Ishikawa (cell line): ENCODE results near the gene CCDC149.

ENCODE experiments used
- CEBPB ChIP-seq: IDR thresholded peaks from 2 replicates; pipeline ENCODE4 v1.6.1; 2012
- CREB1 ChIP-seq: IDR thresholded peaks from 2 replicates; pipeline ENCODE4 v1.6.1; 2012; ENCODE audit warnings: low read depth
- EGR1 ChIP-seq: IDR thresholded peaks from 2 replicates; pipeline ENCODE4 v1.6.1; 2012
- EP300 ChIP-seq: IDR thresholded peaks from 2 replicates; pipeline ENCODE4 v1.6.1; 2012; ENCODE audit warnings: borderline replicate concordance
- FOXM1 ChIP-seq: IDR thresholded peaks from 2 replicates; pipeline ENCODE4 v1.6.1; 2012; ENCODE audit warnings: low read depth, borderline replicate concordance
- NFIC ChIP-seq: IDR thresholded peaks from 2 replicates; pipeline ENCODE4 v1.6.1; 2012
- RAD21 ChIP-seq: IDR thresholded peaks from 2 replicates; pipeline ENCODE4 v1.6.1; 2012; ENCODE audit warnings: low read depth
- TAF1 ChIP-seq: IDR thresholded peaks from 2 replicates; pipeline ENCODE4 v1.6.1; 2012; ENCODE audit warnings: low read depth, mild to moderate bottlenecking
- TCF12 ChIP-seq: IDR thresholded peaks from 2 replicates; pipeline ENCODE4 v1.6.1; 2012; ENCODE audit warnings: low read depth
- TEAD4 ChIP-seq: IDR thresholded peaks from 2 replicates; pipeline ENCODE4 v1.6.1; 2012
- YY1 ChIP-seq: IDR thresholded peaks from 2 replicates; pipeline ENCODE4 v1.6.1; 2012; ENCODE audit warnings: low read depth
- ZBTB7A ChIP-seq: IDR thresholded peaks from 2 replicates; pipeline ENCODE4 v1.6.1; 2012; ENCODE audit warnings: low read depth
- TF ChIP-seq, protein P1 (sequence below): IDR thresholded peaks from 2 replicates; pipeline ENCODE4 v1.6.1; 2012; ENCODE audit warnings: low read depth, mild to moderate bottlenecking
- TF ChIP-seq, protein P2 (sequence below): IDR thresholded peaks from 2 replicates; pipeline ENCODE4 v1.6.1; 2012
- TF ChIP-seq, protein P3 (sequence below): IDR thresholded peaks from 2 replicates; pipeline ENCODE4 v1.6.1; 2012

CCDC149 gene

DNA sequence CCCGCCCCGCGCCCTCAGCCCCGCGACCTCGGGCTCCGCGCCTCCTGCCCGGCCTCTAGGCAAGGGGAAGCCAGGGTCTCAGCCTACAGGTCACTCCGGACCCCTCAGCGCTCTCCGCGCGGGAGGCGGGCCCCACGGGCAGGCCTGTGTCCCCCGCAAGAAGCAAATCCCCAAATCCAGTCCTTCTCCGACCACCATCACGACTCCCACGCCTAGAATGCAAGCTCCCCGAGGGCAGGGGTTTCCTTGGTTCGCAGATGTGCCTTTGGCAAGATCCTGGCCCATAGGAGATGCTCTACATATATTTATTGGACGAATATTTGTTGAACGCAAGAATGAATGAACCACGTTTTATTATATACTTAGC lies 260 bp upstream of the CCDC149 start:
- TF ChIP-seq TCF12, result no peak
- no peak for TF ChIP-seq RAD21
- no peak for TF ChIP-seq YY1
- no peak for TF ChIP-seq FOXM1
- no peak for TF ChIP-seq NFIC
- no peak for TF ChIP-seq CREB1
- TF ChIP-seq ZBTB7A, result no peak
- TF ChIP-seq, protein P1, sequence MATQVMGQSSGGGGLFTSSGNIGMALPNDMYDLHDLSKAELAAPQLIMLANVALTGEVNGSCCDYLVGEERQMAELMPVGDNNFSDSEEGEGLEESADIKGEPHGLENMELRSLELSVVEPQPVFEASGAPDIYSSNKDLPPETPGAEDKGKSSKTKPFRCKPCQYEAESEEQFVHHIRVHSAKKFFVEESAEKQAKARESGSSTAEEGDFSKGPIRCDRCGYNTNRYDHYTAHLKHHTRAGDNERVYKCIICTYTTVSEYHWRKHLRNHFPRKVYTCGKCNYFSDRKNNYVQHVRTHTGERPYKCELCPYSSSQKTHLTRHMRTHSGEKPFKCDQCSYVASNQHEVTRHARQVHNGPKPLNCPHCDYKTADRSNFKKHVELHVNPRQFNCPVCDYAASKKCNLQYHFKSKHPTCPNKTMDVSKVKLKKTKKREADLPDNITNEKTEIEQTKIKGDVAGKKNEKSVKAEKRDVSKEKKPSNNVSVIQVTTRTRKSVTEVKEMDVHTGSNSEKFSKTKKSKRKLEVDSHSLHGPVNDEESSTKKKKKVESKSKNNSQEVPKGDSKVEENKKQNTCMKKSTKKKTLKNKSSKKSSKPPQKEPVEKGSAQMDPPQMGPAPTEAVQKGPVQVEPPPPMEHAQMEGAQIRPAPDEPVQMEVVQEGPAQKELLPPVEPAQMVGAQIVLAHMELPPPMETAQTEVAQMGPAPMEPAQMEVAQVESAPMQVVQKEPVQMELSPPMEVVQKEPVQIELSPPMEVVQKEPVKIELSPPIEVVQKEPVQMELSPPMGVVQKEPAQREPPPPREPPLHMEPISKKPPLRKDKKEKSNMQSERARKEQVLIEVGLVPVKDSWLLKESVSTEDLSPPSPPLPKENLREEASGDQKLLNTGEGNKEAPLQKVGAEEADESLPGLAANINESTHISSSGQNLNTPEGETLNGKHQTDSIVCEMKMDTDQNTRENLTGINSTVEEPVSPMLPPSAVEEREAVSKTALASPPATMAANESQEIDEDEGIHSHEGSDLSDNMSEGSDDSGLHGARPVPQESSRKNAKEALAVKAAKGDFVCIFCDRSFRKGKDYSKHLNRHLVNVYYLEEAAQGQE, result no peak
- no peak for TF ChIP-seq TEAD4
- no peak for TF ChIP-seq EGR1
- TF ChIP-seq TAF1, result no peak
- TF ChIP-seq, protein P2, sequence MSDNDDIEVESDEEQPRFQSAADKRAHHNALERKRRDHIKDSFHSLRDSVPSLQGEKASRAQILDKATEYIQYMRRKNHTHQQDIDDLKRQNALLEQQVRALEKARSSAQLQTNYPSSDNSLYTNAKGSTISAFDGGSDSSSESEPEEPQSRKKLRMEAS, result no peak
- no peak for TF ChIP-seq EP300
- no peak for TF ChIP-seq CEBPB
- TF ChIP-seq, protein P3, sequence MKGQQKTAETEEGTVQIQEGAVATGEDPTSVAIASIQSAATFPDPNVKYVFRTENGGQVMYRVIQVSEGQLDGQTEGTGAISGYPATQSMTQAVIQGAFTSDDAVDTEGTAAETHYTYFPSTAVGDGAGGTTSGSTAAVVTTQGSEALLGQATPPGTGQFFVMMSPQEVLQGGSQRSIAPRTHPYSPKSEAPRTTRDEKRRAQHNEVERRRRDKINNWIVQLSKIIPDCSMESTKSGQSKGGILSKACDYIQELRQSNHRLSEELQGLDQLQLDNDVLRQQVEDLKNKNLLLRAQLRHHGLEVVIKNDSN, result no peak

DNA sequence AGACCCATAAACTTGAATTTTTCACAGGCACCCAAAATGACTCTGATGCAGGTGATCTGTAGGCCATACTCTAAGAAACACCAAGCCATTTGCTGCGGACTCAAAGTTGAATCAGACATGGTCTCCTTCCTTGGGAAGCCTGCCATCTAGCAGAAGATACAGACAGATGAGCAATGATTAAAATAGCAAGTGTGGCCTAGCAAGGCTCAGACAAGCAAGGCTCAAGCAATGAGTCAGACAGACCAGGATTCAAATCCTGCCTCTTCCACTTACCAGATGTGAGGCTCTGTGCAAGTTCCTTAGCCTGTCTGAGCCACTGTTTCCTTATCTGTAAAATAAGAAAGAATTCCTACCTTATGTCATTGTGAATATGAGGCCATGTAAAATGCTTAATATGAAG lies 2.3 kb downstream of the CCDC149 start:
- TF ChIP-seq FOXM1 (no peak), ZBTB7A (no peak), TAF1 (no peak), NFIC (no peak), EGR1 (no peak), YY1 (no peak), CREB1 (no peak), TEAD4 (no peak)
- TF ChIP-seq, protein P1, result no peak
- TF ChIP-seq, protein P2, result no peak

DNA sequence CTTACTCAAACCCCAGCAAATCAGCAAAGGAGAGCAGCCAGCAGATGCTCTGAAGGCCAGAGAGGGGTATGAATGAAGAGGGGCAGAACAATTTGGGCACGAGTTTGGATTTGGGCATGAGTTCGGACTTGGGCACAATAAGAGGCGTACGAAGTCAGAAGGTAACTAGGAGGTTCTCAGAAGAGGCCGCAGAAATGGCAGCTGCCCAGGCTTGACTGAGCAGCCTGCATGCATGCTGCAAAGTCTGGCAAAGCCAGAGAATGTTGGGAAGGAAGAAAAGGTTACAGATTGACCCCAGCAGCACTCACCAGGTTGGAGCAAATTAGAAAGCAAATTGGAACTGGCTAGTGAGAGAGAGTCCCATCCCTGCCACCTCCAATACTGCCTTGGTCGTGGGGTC lies 15.2 kb downstream of the CCDC149 start:
- TF ChIP-seq EGR1 (no peak), RAD21 (no peak), TEAD4 (no peak), TCF12 (no peak), EP300 (no peak), FOXM1 (no peak), YY1 (no peak), TAF1 (no peak), CEBPB (no peak), ZBTB7A (no peak), NFIC (no peak), CREB1 (no peak)
- TF ChIP-seq, protein P3, result no peak
- TF ChIP-seq, protein P2, result no peak
- TF ChIP-seq, protein P1, result no peak

DNA sequence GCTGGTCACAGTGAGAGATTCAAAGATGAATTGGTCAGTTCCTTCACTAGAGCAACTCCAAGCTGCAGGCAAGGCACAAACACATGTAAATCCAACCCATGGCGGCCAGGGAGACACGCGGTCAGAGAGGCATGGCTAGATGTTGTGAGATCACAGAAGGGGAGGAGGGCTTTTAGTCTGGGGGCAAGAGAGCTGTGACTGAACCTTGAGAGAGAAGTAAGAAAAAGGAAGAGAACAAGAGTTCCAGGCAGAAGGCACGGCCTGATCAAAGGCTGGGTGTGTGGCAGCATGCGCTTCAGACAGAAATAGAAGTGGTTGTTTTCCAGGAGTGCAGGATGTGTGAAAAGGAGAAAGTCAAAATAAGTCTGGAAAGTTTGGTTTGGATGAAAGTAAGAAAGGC lies 15.9 kb downstream of the CCDC149 start:
- TF ChIP-seq, protein P2, result no peak
- TF ChIP-seq YY1 (no peak), CEBPB (no peak), CREB1 (no peak), TEAD4 (no peak), NFIC (no peak), EGR1 (no peak), TCF12 (no peak), RAD21 (no peak), ZBTB7A (no peak), EP300 (no peak)
- TF ChIP-seq, protein P3, result no peak
